Thyroid gland (tissue), 4 donors: ENCODE measurements around the gene ADPRHL1. TPM values are rescaled to one million over a fixed set of nuclear protein-coding genes. Genes with fewer than 3 reads are reported as not detected.

Experiments
- DNase-seq, 2 donors: peaks; one replicate each; pipeline ENCODE4 v3.0.0-alpha.2; 2019
- H3K27ac ChIP-seq, 3 donors: fragments of 200-600 bp; sonication (generic); 1 replicate in 2 of 3; 2 replicates in 1 of 3; pipeline ENCODE4 v1.5.1; 2016 to 2019; ENCODE audit warnings: mild to moderate bottlenecking in 1 of 3, moderate library complexity in 1 of 3
- H3K27me3 ChIP-seq: fragments of 200-600 bp; sonication (generic); one replicate; pipeline ENCODE4 v1.5.1; 2019
- H3K36me3 ChIP-seq, 2 donors: fragments of 200-600 bp; sonication (generic); one replicate each; pipeline ENCODE4 v1.5.1; 2016 to 2019
- H3K4me1 ChIP-seq, 2 donors: fragments of 200-600 bp; sonication (generic); one replicate each; pipeline ENCODE4 v1.5.1; 2017 to 2019
- H3K4me3 ChIP-seq, 3 donors: fragments of 200-600 bp; sonication (generic); replicated peaks in 1 of 3; 1 replicate in 2 of 3; 2 replicates in 1 of 3; pipeline ENCODE4 v1.5.1; 2016; ENCODE audit warnings: mild to moderate bottlenecking in 1 of 3
- H3K9me3 ChIP-seq: fragments of 200-600 bp; sonication (generic); one replicate; pipeline ENCODE4 v1.5.1; 2017
- POLR2A ChIP-seq, 2 donors: fragments of 450-650 bp; IDR thresholded peaks; one replicate each; pipeline ENCODE4 v1.6.1; 2017; ENCODE audit warnings: antibody characterized with exemption in 2 of 2, mild to moderate bottlenecking in 2 of 2, moderate library complexity in 1 of 2
- WGBS, 2 donors: methylation state at CpG; one replicate each; pipeline ENCODE4 v1.1.5; 2017; 5-methylcytosine and 5-hydroxymethylcytosine counted together
- intact Hi-C: fragments of 100-400 bp; cut with DNase I; formaldehyde crosslinking; loops from one replicate; pipeline ENCODE4 v1.15.1; 2023
- total RNA-seq, 4 donors: library from RNA; depleted of rRNA; stranded (reverse); fragments of >200 nt; gene quantifications; one replicate each; pipeline ENCODE4 v1.2.3, GENCODE V29; 2016
- TF ChIP-seq, protein P1 (sequence below), 6 experiments: fragments of 200-600 bp in 3 of 6; fragments of 450-650 bp in 3 of 6; sonication (generic) in 3 of 6; IDR thresholded peaks; one replicate each; pipeline ENCODE4 v1.5.1; 2016 to 2019; ENCODE audit warnings: antibody characterized with exemption in 6 of 6, mild to moderate bottlenecking in 2 of 6, inconsistent platforms in 1 of 6, moderate library complexity in 1 of 6

The ADPRHL1 gene
- total RNA-seq, 4 donors from 2014 or later: 0.20 to 2.0 (median 1.0) TPM

DNA sequence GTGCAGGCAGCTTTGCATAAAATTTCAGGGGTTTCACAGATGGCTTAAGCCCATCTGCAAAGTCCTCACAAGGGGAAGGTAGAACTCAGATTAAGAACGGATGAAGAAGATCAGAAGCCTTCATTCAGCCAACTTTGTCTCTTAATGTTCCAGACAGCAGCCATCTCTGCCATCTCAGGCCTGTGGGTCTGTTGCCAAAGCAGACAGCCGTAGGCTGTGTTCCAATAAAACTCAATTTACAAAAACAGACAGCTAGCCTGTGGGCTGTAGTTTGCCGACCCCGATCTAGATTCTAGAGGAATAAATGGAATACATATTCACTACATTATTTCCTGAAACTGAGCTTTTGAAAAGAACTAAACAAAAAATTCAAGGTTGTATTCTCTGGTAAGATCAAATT, 33.4 kb upstream of the ADPRHL1 start:
- Histone ChIP-seq H3K4me3 (no peak overlapping the region), H3K27ac (no peak overlapping the region), H3K36me3 (no peaks in the 10 kb centered on the region), H3K4me1 (peaks cover 17% of the 10 kb centered on the region in 2 donors), H3K9me3 (no peaks in the 10 kb centered on the region), H3K27me3 (no peaks in the 10 kb centered on the region)
- 82 to 94% methylated on average over 4 of the region's 4 CpGs for WGBS, 2 donors
- DNase-seq: no peak
- intact Hi-C loops: no loop called here
- TF ChIP-seq, protein P1, sequence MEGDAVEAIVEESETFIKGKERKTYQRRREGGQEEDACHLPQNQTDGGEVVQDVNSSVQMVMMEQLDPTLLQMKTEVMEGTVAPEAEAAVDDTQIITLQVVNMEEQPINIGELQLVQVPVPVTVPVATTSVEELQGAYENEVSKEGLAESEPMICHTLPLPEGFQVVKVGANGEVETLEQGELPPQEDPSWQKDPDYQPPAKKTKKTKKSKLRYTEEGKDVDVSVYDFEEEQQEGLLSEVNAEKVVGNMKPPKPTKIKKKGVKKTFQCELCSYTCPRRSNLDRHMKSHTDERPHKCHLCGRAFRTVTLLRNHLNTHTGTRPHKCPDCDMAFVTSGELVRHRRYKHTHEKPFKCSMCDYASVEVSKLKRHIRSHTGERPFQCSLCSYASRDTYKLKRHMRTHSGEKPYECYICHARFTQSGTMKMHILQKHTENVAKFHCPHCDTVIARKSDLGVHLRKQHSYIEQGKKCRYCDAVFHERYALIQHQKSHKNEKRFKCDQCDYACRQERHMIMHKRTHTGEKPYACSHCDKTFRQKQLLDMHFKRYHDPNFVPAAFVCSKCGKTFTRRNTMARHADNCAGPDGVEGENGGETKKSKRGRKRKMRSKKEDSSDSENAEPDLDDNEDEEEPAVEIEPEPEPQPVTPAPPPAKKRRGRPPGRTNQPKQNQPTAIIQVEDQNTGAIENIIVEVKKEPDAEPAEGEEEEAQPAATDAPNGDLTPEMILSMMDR (IDR thresholded peaks at IDR 0.05): no peak
- TF ChIP-seq POLR2A (IDR thresholded peaks at IDR 0.05): no peak

DNA sequence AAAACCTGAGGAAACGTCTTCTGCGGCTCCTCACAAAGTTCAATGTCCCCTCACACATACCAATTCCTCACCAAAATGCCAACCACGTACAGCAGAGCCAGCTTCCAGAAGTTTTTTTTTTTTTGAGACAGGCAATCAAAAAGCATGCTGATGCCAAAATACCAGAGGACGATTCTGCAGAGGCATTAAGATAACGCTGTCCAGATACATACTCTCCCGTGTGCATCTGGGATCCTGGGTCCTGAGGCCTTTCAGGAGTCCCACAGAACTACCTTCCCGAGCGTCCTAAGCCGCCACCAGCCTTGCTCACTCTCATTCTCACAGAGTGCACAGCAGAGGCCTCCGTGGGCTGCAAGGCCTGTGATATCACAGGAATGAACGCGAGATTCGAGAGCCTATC, 32.3 kb upstream of the ADPRHL1 start:
- H3K4me3 ChIP-seq: no peak overlapping the region
- no peaks in the 10 kb centered on the region for H3K9me3 ChIP-seq
- intact Hi-C loops: no loop called here
- WGBS, 2 donors: 93 to 95% methylated on average over 13 of the region's 13 CpGs
- no peak for DNase-seq
- TF ChIP-seq, protein P1 (IDR thresholded peaks at IDR 0.05): no peak
- no peak for TF ChIP-seq POLR2A (IDR thresholded peaks at IDR 0.05)
- H3K36me3 ChIP-seq: no peaks in the 10 kb centered on the region
- H3K4me1 ChIP-seq: peaks cover 11% of the 10 kb centered on the region in 2 donors
- no peak overlapping the region for H3K27ac ChIP-seq
- H3K27me3 ChIP-seq: no peaks in the 10 kb centered on the region

DNA sequence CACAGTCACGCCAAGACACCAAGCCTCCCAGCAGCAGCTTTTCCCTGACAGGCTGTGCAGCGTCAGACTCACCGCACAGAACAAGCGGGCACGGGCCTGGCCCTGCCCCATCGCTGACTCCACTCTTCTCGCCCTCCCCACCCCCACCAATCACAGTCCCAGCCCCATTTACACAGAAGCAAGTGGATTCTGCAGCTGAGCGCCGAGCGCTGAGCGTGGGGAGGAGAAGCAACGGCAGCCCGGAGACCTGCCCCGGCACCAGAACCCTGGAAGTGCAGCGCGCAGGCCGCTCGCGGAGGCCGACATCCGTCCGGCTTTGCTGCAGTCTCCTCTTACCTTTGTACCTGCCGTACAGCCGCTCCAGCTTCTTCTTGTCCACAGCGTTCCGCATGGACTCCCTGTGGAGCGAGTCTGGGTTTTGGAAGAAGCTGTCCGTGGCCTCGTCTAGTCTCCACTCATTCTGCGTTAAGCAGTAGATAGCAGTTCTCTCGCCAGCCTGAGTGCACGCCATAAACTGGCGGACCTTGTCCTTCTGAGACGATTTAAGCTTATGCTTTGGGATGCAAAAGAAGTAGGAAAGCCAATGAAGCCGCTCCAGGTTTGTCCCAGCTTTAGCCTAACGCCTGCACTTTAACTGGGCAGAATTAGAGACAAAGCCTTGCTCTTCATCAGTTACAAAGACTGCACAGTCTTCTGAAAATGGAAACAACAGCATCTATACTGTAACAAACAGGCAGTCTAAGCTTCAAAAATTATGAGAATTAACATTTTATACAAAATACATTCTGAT, 30.4 kb upstream of the ADPRHL1 start:
- no peaks in the 10 kb centered on the region for H3K27me3 ChIP-seq
- WGBS, 2 donors: 87 to 89% methylated on average over 36 of the region's 36 CpGs
- DNase-seq: no peak
- no peaks in the 10 kb centered on the region for H3K36me3 ChIP-seq
- H3K4me3 ChIP-seq: no peak overlapping the region
- TF ChIP-seq POLR2A (IDR thresholded peaks at IDR 0.05): no peak
- TF ChIP-seq, protein P1 (IDR thresholded peaks at IDR 0.05): no peak
- intact Hi-C loops: no loop called here
- no peak overlapping the region for H3K27ac ChIP-seq
- H3K9me3 ChIP-seq: no peaks in the 10 kb centered on the region
- H3K4me1 ChIP-seq: no peaks in the 10 kb centered on the region

DNA sequence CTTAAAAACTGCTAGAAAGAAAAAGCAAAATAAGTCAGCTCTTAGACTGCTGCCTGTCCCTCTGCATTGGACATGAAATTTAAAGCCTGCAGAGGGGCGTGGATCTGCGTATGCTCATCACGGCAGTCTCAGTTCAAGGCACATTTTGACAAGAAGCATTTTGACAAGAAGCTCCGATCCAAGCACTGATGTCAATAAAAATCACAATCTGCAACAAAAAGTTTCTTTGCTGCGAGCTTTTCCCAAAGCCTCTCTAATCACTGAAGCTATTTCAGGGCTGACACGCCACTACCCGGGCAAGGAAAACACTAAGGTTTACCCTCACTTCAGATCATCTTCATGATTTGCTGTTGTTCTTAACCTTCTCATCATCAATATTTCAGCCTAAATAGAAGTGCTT, 29.8 kb upstream of the ADPRHL1 start:
- Histone ChIP-seq H3K27me3 (no peaks in the 10 kb centered on the region), H3K9me3 (no peaks in the 10 kb centered on the region), H3K27ac (no peak overlapping the region), H3K4me1 (no peaks in the 10 kb centered on the region), H3K4me3 (no peak overlapping the region), H3K36me3 (no peaks in the 10 kb centered on the region)
- DNase-seq: no peak
- TF ChIP-seq POLR2A (IDR thresholded peaks at IDR 0.05): no peak
- TF ChIP-seq, protein P1 (IDR thresholded peaks at IDR 0.05): no peak
- 96 to 98% methylated on average over 7 of the region's 7 CpGs for WGBS, 2 donors
- intact Hi-C loops: no loop called here

DNA sequence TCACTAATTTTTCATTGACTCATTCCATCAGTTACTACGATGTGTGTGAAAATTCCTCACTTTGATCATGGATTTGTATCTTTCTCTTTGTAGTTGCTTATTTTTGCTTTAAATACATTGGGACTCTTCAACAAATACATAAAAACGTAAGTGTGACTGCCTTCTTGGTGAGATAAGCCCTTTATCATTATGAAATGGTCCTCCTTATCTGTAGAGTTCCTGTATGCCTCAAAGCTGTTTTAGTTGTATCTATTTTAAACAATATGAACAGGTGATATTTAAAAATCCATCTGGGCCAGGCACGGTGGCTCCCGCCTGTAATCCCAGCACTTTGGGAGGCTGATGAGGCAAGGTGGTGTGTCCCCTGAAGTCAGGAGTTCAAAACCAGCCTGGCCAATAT, 25.9 kb upstream of the ADPRHL1 start:
- H3K27me3 ChIP-seq: no peaks in the 10 kb centered on the region
- no peaks in the 10 kb centered on the region for H3K4me1 ChIP-seq
- H3K27ac ChIP-seq: no peak overlapping the region
- TF ChIP-seq, protein P1 (IDR thresholded peaks at IDR 0.05): no peak
- no peak for TF ChIP-seq POLR2A (IDR thresholded peaks at IDR 0.05)
- 83 to 86% methylated on average over 4 of the region's 4 CpGs for WGBS, 2 donors
- H3K4me3 ChIP-seq: no peak overlapping the region
- intact Hi-C loops: no loop called here
- H3K9me3 ChIP-seq: no peaks in the 10 kb centered on the region
- no peak for DNase-seq
- peaks cover 0 to 3% of the 10 kb centered on the region in 2 donors for H3K36me3 ChIP-seq
